Naive B cell (primary cell): Measurements from ENCODE around the gene TMEM198. TPM values are rescaled to one million over a fixed set of nuclear protein-coding genes. Genes with fewer than 3 reads are reported as not detected.
A peak's percentile ranks its signal among the peaks of the same experiment; 100 is the strongest.

Experiments used
- ATAC-seq, 2 donors: fragments of 150-1000 bp; cut with Tn5 transposase; 2 replicates each; pipeline ENCODE4 v1.10.0; 2021; ENCODE audit warnings: low read depth in 2 of 2, mild to moderate bottlenecking in 2 of 2, moderate library complexity in 2 of 2
- DNase-seq: peaks from one replicate; pipeline ENCODE4 v3.0.0; 2022
- H3K27ac Mint-ChIP-seq, 6 donors: one replicate each; pipeline ENCODE4 v1.8.0; 2020 to 2022; ENCODE audit warnings: mild to moderate bottlenecking in 6 of 6, mixed read lengths in 6 of 6, moderate library complexity in 5 of 6, inconsistent platforms in 2 of 6
- H3K27me3 Mint-ChIP-seq, 3 donors: one replicate each; pipeline ENCODE4 v1.8.0; 2021 to 2022; ENCODE audit warnings: mixed read lengths in 3 of 3, mild to moderate bottlenecking in 1 of 3
- H3K36me3 Mint-ChIP-seq, 2 donors: one replicate each; pipeline ENCODE4 v1.8.0; 2020 to 2022; ENCODE audit warnings: mixed read lengths in 2 of 2, inconsistent platforms in 1 of 2, mild to moderate bottlenecking in 1 of 2
- H3K4me1 Mint-ChIP-seq, 3 donors: one replicate each; pipeline ENCODE4 v1.8.0; 2020 to 2022; ENCODE audit warnings: mixed read lengths in 3 of 3, inconsistent platforms in 1 of 3, mild to moderate bottlenecking in 1 of 3, moderate library complexity in 1 of 3
- H3K4me3 Mint-ChIP-seq, 8 donors: one replicate each; pipeline ENCODE4 v1.8.0; 2020 to 2022; ENCODE audit warnings: mild to moderate bottlenecking in 8 of 8, mixed read lengths in 8 of 8, moderate library complexity in 8 of 8, inconsistent platforms in 2 of 8
- H3K9me3 Mint-ChIP-seq, 7 donors: one replicate each; pipeline ENCODE4 v1.8.0; 2020 to 2022; ENCODE audit warnings: mixed read lengths in 7 of 7, mild to moderate bottlenecking in 5 of 7, inconsistent platforms in 2 of 7, moderate library complexity in 1 of 7
- polyA plus RNA-seq, 6 donors: library from polyadenylated mRNA; unstranded; fragments of 300-500 nt; fragmentation: Illumina TruSeq; gene quantifications; one replicate each; pipeline ENCODE4 v1.2.3, GENCODE V29; 2021; ENCODE audit warnings: low read depth in 6 of 6

TMEM198 gene
- polyA plus RNA-seq: 1 to 10 TPM in 1 of 6 donors, not detected in 5; 1.2 TPM

GRCh38 chr2:219543596-219544358 is at the start of gene TMEM198, which contains the start of gene CHPF:
TMEM198 (plus strand) TSS chr2:219544028; CDS start chr2:219544728, 700 bp downstream.
CHPF (minus strand) TSS chr2:219543809; CDS start chr2:219543538, 271 bp downstream.
- H3K4me3 Mint-ChIP-seq: peak within 1 kb of the TSS; percentile 75 to 92 (median 84)

GRCh38 chr2:219494952-219495530 is 48.8 kb upstream of the TMEM198 start:
- peaks cover 32 to 38% (median 38%) of the 10 kb centered on the region in 3 donors for H3K4me1 Mint-ChIP-seq
- no peak for DNase-seq
- peaks cover 0 to 2% (median 0%) of the 10 kb centered on the region in 7 donors for H3K9me3 Mint-ChIP-seq
- no peak for ATAC-seq
- H3K4me3 Mint-ChIP-seq: peak overlapping the region in 1 of 8 donors; percentile 17
- H3K27me3 Mint-ChIP-seq: peaks cover 26 to 72% (median 67%) of the 10 kb centered on the region in 3 donors
- no peak overlapping the region for H3K27ac Mint-ChIP-seq
- peaks cover 0 to 9% of the 10 kb centered on the region in 2 donors for H3K36me3 Mint-ChIP-seq

More at GRCh38 chr2:219543596-219544358, at the start of gene TMEM198, which contains the start of gene CHPF:
- Mint-ChIP-seq H3K27me3 (peaks cover 41 to 86% (median 65%) of the 10 kb centered on the region in 3 donors), H3K27ac (peak within 1 kb of the TSS in 5 of 6 donors; percentile 29 to 90 (median 85)), H3K4me1 (peaks cover 17 to 28% (median 24%) of the 10 kb centered on the region in 3 donors), H3K36me3 (peaks cover 0 to 7% of the 10 kb centered on the region in 2 donors), H3K9me3 (peaks cover 0 to 10% (median 0%) of the 10 kb centered on the region in 7 donors)
- DNase-seq: peak; percentile 82
- peak; percentile 71 to 73 for ATAC-seq

DNA sequence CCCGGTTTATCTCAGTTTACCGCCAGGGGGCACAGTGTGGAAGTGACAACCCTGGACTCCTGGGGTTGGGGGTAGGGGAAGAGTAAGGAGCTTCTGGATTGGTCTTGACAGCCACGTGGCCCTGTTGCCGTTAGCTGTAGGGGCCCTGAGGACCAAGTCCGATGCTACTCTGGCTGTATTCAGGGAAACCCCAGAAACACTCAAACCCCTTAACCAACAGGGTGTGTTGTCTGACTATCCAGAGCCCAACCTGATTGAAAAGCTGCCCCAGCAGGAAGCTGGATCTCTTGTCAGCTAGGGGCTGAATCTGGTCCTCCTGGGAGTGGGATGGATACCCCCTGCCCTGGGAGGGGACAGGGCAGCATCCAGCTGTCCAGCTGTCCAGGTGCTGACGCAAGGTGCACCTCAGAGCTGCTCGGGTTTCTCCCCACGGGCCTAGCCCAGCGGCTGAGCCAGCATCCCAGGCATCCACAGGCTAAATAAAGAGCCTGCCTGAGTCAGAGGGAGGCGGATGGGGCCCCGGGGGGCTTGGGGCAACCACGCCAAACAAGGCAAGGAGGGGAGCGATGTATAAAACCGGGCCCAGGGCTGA is 48.2 kb upstream of the TMEM198 start:
- Mint-ChIP-seq H3K9me3 (peaks cover 0 to 2% (median 0%) of the 10 kb centered on the region in 7 donors), H3K36me3 (peaks cover 0 to 9% of the 10 kb centered on the region in 2 donors), H3K27me3 (peaks cover 23 to 66% (median 61%) of the 10 kb centered on the region in 3 donors), H3K4me1 (peaks cover 35 to 41% (median 40%) of the 10 kb centered on the region in 3 donors), H3K27ac (no peak overlapping the region), H3K4me3 (peak overlapping the region in 1 of 8 donors; percentile 92)
- DNase-seq: peak; percentile 39
- no peak for ATAC-seq

GRCh38 chr2:219496247-219496824 is 47.5 kb upstream of the TMEM198 start:
- peak overlapping the region in 7 of 8 donors; percentile 43 to 100 (median 79) for H3K4me3 Mint-ChIP-seq
- H3K9me3 Mint-ChIP-seq: peaks cover 0 to 2% (median 0%) of the 10 kb centered on the region in 7 donors
- DNase-seq (no peak), ATAC-seq (no peak)
- H3K27me3 Mint-ChIP-seq: peaks cover 17 to 60% (median 57%) of the 10 kb centered on the region in 3 donors
- H3K27ac Mint-ChIP-seq: peak overlapping the region in 2 of 6 donors; percentile 29 to 91
- H3K4me1 Mint-ChIP-seq: peaks cover 35 to 42% (median 40%) of the 10 kb centered on the region in 3 donors
- H3K36me3 Mint-ChIP-seq: peaks cover 0 to 9% of the 10 kb centered on the region in 2 donors

DNA sequence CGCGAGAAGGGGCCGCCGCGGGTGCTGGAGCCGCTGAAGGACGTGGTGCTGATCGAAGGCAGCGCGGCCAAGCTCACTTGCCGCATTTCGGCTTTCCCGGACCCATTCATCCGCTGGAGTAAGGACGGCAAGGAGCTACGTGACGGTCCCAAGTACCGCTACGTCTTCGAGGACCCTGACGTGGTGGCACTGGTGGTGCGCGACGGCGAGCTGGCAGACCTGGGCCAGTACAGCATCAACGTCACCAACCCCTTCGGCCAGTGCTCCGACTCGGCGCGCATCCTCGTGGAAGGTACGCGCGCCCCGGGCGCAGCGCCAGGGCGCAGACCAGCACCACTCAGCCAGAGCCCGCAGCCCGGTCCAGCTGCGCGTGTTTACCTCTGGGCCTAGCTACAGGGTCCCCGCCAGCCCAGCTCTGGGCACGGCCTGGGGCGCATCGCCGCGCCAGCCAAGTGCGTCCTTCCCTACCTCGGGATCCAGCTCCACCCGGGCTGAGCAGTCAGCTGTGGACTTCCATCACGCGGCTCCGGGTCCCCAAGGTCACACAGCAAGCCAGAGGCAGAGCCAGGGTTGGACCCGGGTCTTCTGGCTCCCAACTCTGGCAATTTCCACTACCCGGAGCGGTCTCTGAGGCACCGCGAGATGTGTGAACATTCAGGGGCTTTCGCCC is 46.9 kb upstream of the TMEM198 start:
- no peak for ATAC-seq
- Mint-ChIP-seq H3K27me3 (peaks cover 17 to 54% (median 52%) of the 10 kb centered on the region in 3 donors), H3K4me3 (peak overlapping the region; percentile 86 to 100 (median 96)), H3K27ac (peak overlapping the region in 1 of 6 donors; percentile 91), H3K9me3 (peaks cover 0 to 2% (median 0%) of the 10 kb centered on the region in 7 donors), H3K4me1 (peaks cover 35 to 49% (median 40%) of the 10 kb centered on the region in 3 donors), H3K36me3 (peaks cover 0 to 9% of the 10 kb centered on the region in 2 donors)
- no peak for DNase-seq

- H3K36me3 Mint-ChIP-seq: peaks cover 0 to 9% of the 10 kb centered on the region in 2 donors
- peak overlapping the region in 2 of 6 donors; percentile 78 to 88 for H3K27ac Mint-ChIP-seq
- H3K27me3 Mint-ChIP-seq: peaks cover 17 to 47% (median 45%) of the 10 kb centered on the region in 3 donors
- peaks cover 35 to 50% (median 40%) of the 10 kb centered on the region in 3 donors for H3K4me1 Mint-ChIP-seq
- peaks cover 0 to 2% (median 0%) of the 10 kb centered on the region in 7 donors for H3K9me3 Mint-ChIP-seq
- H3K4me3 Mint-ChIP-seq: peak overlapping the region; percentile 92 to 100 (median 99)
- no peak for ATAC-seq
- no peak for DNase-seq
Measured at GRCh38 chr2:219497495-219498279, 46.1 kb upstream of the TMEM198 start.

- Mint-ChIP-seq H3K4me1 (peaks cover 35 to 50% (median 40%) of the 10 kb centered on the region in 3 donors), H3K27ac (peak within 1 kb of the TSS; percentile 62 to 88 (median 86)), H3K9me3 (peaks cover 0 to 2% (median 0%) of the 10 kb centered on the region in 7 donors), H3K4me3 (peak within 1 kb of the TSS; percentile 92 to 100 (median 99)), H3K36me3 (peaks cover 0 to 11% of the 10 kb centered on the region in 2 donors), H3K27me3 (peaks cover 17 to 39% (median 37%) of the 10 kb centered on the region in 3 donors)
- DNase-seq: peak; percentile 90
- ATAC-seq: peak; percentile 93 to 94
Measured at GRCh38 chr2:219498280-219499057, 45.4 kb upstream of the TMEM198 start, which contains the start of gene GMPPA. GMPPA (plus strand) TSS chr2:219498891; CDS start chr2:219499976, 1,085 bp downstream.

GRCh38 chr2:219499058-219499307 is 44.8 kb upstream of the TMEM198 start:
- no peak for ATAC-seq
- peak overlapping the region in 4 of 6 donors; percentile 78 to 88 (median 86) for H3K27ac Mint-ChIP-seq
- DNase-seq: no peak
- H3K36me3 Mint-ChIP-seq: peaks cover 0 to 16% of the 10 kb centered on the region in 2 donors
- peak overlapping the region; percentile 92 to 100 (median 99) for H3K4me3 Mint-ChIP-seq
- peaks cover 17 to 34% (median 32%) of the 10 kb centered on the region in 3 donors for H3K27me3 Mint-ChIP-seq
- H3K4me1 Mint-ChIP-seq: peaks cover 35 to 50% (median 40%) of the 10 kb centered on the region in 3 donors
- H3K9me3 Mint-ChIP-seq: peaks cover 0 to 2% (median 0%) of the 10 kb centered on the region in 7 donors

DNA sequence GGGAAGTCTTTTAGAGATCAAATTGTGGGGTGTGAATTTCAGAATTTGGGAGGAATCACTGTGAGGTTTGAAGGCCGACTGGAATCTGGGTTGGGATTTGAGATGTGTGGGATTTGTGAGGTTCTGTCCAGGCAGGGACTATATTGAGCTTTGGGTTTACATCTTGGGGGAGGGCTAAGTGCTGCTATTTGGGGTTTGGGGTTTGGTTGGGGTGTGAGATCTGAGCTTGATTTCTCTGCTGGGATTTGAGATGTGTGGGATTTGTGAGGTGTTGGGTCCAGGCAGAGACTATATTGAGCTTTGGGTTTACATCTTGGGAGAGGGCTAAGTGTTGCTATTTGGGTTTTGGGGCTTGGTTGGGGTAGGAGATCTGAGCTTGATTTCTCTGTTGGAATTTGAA is 44.3 kb upstream of the TMEM198 start:
- H3K4me1 Mint-ChIP-seq: peaks cover 35 to 50% (median 40%) of the 10 kb centered on the region in 3 donors
- ATAC-seq (no peak), DNase-seq (no peak)
- H3K9me3 Mint-ChIP-seq: peaks cover 0 to 2% (median 0%) of the 10 kb centered on the region in 7 donors
- H3K27ac Mint-ChIP-seq: peak overlapping the region in 1 of 6 donors; percentile 4
- H3K4me3 Mint-ChIP-seq: peak overlapping the region; percentile 92 to 100 (median 99)
- peaks cover 15 to 28% (median 27%) of the 10 kb centered on the region in 3 donors for H3K27me3 Mint-ChIP-seq
- peaks cover 2 to 22% of the 10 kb centered on the region in 2 donors for H3K36me3 Mint-ChIP-seq

- DNase-seq (no peak), ATAC-seq (no peak)
- H3K9me3 Mint-ChIP-seq: peaks cover 0 to 2% (median 0%) of the 10 kb centered on the region in 7 donors
- H3K4me3 Mint-ChIP-seq: peak overlapping the region; percentile 54 to 100 (median 96)
- peaks cover 5 to 27% of the 10 kb centered on the region in 2 donors for H3K36me3 Mint-ChIP-seq
- H3K27ac Mint-ChIP-seq: peak overlapping the region in 2 of 6 donors; percentile 4 to 58
- H3K27me3 Mint-ChIP-seq: peaks cover 10 to 22% (median 21%) of the 10 kb centered on the region in 3 donors
- H3K4me1 Mint-ChIP-seq: peaks cover 35 to 50% (median 40%) of the 10 kb centered on the region in 3 donors
Measured at GRCh38 chr2:219500135-219500534, 43.7 kb upstream of the TMEM198 start.

DNA sequence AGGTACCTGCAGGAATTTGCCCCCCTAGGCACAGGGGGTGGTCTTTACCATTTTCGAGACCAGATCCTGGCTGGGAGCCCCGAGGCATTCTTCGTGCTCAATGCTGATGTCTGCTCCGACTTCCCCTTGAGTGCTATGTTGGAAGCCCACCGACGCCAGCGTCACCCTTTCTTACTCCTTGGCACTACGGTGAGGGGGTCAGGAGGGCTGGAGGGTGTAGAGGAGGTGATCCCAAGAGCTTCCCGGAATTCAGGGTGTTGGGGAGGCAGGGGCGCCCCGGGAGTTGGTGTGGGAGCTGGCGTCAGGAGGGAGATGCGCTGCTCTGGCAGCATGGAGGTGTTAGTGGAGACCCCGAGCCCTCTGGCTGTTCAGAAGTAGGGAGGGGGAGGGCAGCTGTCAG is 42.0 kb upstream of the TMEM198 start:
- Mint-ChIP-seq H3K9me3 (no peaks in the 10 kb centered on the region), H3K36me3 (peaks cover 5 to 42% of the 10 kb centered on the region in 2 donors), H3K27me3 (peaks cover under 1 to 17% (median 9%) of the 10 kb centered on the region in 3 donors), H3K4me1 (peaks cover 28 to 42% (median 31%) of the 10 kb centered on the region in 3 donors), H3K27ac (peak overlapping the region in 1 of 6 donors; percentile 72), H3K4me3 (peak overlapping the region in 1 of 8 donors; percentile 65)
- ATAC-seq (no peak), DNase-seq (no peak)
